Endodermal cell (in vitro differentiated cells): ENCODE measurements around the gene ATP10A. TPM values are rescaled to one million over a fixed set of nuclear protein-coding genes. Genes with fewer than 3 reads are reported as not detected.

Source experiments
- DNase-seq: peaks from one replicate; pipeline ENCODE4 v3.0.0-alpha.2; 2017
- H3K27ac ChIP-seq: 2 replicates; pipeline ENCODE4 v1.5.1; 2013; ENCODE audit warnings: mild to moderate bottlenecking, low read depth, low read length, moderate library complexity
- H3K27me3 ChIP-seq: 2 replicates; pipeline ENCODE4 v1.6.1; 2013; ENCODE audit warnings: mild to moderate bottlenecking, low read length, moderate library complexity; ENCODE audit not compliant: insufficient read depth, control insufficient read depth, poor library complexity, severe bottlenecking
- H3K36me3 ChIP-seq: 2 replicates; pipeline ENCODE4 v1.7.0; 2013; ENCODE audit warnings: mild to moderate bottlenecking, low read length, moderate library complexity; ENCODE audit not compliant: control insufficient read depth, insufficient read depth
- H3K4me1 ChIP-seq: one replicate; pipeline ENCODE4 v1.7.0; 2013; ENCODE audit warnings: low read length; ENCODE audit not compliant: control insufficient read depth, insufficient read depth
- H3K4me3 ChIP-seq: 2 replicates; pipeline ENCODE4 v1.5.1; 2013; ENCODE audit warnings: mild to moderate bottlenecking, low read length, moderate library complexity
- H3K9ac ChIP-seq: 2 replicates; pipeline ENCODE4 v1.6.1; 2013; ENCODE audit warnings: mild to moderate bottlenecking, low read length, moderate library complexity; ENCODE audit not compliant: poor library complexity, severe bottlenecking; ENCODE audit errors: extremely low read depth
- H3K9me3 ChIP-seq: 2 replicates; pipeline ENCODE4 v1.6.1; 2013; ENCODE audit warnings: mild to moderate bottlenecking, low read length, moderate library complexity; ENCODE audit not compliant: control insufficient read depth
- H3K27ac Mint-ChIP-seq: 2 replicates; pipeline ENCODE4 v1.8.0; 2020; ENCODE audit warnings: mixed read lengths
- H3K27me3 Mint-ChIP-seq: 2 replicates; pipeline ENCODE4 v1.8.0; 2021; ENCODE audit warnings: mild to moderate bottlenecking, mixed read lengths; ENCODE audit not compliant: insufficient read depth
- H3K36me3 Mint-ChIP-seq: 2 replicates; pipeline ENCODE4 v1.8.0; 2020; ENCODE audit warnings: low read depth, mixed read lengths
- H3K4me1 Mint-ChIP-seq: 2 replicates; pipeline ENCODE4 v1.8.0; 2020; ENCODE audit warnings: mixed read lengths
- H3K4me3 Mint-ChIP-seq: 2 replicates; pipeline ENCODE4 v1.8.0; 2020; ENCODE audit warnings: mild to moderate bottlenecking, moderate library complexity, mixed read lengths
- H3K9me3 Mint-ChIP-seq: 2 replicates; pipeline ENCODE4 v1.8.0; 2020; ENCODE audit warnings: mild to moderate bottlenecking, mixed read lengths
- CTCF ChIP-seq: fragments of 200-600 bp; sonication (generic); conservative IDR thresholded peaks from 2 replicates; pipeline ENCODE4 v1.5.0; 2021; ENCODE audit warnings: antibody characterized with exemption, mild to moderate bottlenecking
- WGBS, 2 experiments: methylation state at CpG; one replicate each; pipeline versions ENCODE4 v1.1.5 to v1.1.7; 2013; ENCODE audit warnings: missing lambda C conversion rate in 2 of 2, mixed read lengths in 1 of 2; ENCODE audit not compliant: insufficient coverage in 1 of 2, insufficient read length in 1 of 2; 5-methylcytosine and 5-hydroxymethylcytosine counted together
- total RNA-seq, 2 donors: library from RNA; stranded (reverse); fragmentation: NEBNext Ultra II Directional in 1 of 2; extraction: Animal tissue kit (Norgen Biotek cat#: 25700) in 1 of 2; gene quantifications; 2 replicates in 1 of 2; 3 replicates in 1 of 2; pipeline ENCODE4 v1.2.1, GENCODE V29; 2021

The ATP10A gene
- total RNA-seq, 2 donors from 2014 or later, result 0.04 to 1.2 TPM

- Mint-ChIP-seq H3K9me3 (no peaks in the 10 kb centered on the region), H3K36me3 (no peaks in the 10 kb centered on the region), H3K4me3 (no peak overlapping the region), H3K4me1 (peaks cover 3% of the 10 kb centered on the region), H3K27ac (no peak overlapping the region), H3K27me3 (no peaks in the 10 kb centered on the region)
- no peak overlapping the region for H3K27ac ChIP-seq
- H3K9ac ChIP-seq, result no peak overlapping the region
- H3K9me3 ChIP-seq, result no peaks in the 10 kb centered on the region
- H3K27me3 ChIP-seq, result no peaks in the 10 kb centered on the region
- no peaks in the 10 kb centered on the region for H3K36me3 ChIP-seq
- H3K4me1 ChIP-seq, result no peaks in the 10 kb centered on the region
- WGBS, 2 experiments, result 76 to 78% methylated on average over 5 to 6 of the region's 6 CpGs
- no peak for TF ChIP-seq CTCF
- H3K4me3 ChIP-seq, result no peak overlapping the region
- no peak for DNase-seq
These were observed 38.5 kb downstream of the ATP10A start for GRCh38 chr15:25824618-25825017.

GRCh38 chr15:25812845-25813244 is 50.3 kb downstream of the ATP10A start:
- Mint-ChIP-seq H3K36me3 (no peaks in the 10 kb centered on the region), H3K9me3 (no peaks in the 10 kb centered on the region), H3K27ac (no peak overlapping the region), H3K27me3 (peaks cover 82% of the 10 kb centered on the region), H3K4me3 (no peak overlapping the region), H3K4me1 (peaks cover 12% of the 10 kb centered on the region)
- Histone ChIP-seq H3K4me3 (no peak overlapping the region), H3K27ac (no peak overlapping the region), H3K36me3 (no peaks in the 10 kb centered on the region), H3K27me3 (peaks cover 81% of the 10 kb centered on the region), H3K4me1 (no peaks in the 10 kb centered on the region), H3K9ac (no peak overlapping the region), H3K9me3 (no peaks in the 10 kb centered on the region)
- no peak for TF ChIP-seq CTCF
- no peak for DNase-seq
- 59 to 60% methylated on average over 3 of the region's 3 CpGs for WGBS, 2 experiments

GRCh38 chr15:25812073-25812472 is 51.1 kb downstream of the ATP10A start:
- H3K27me3 ChIP-seq, result peaks cover 81% of the 10 kb centered on the region
- no peak overlapping the region for H3K4me3 Mint-ChIP-seq
- no peak for TF ChIP-seq CTCF
- no peaks in the 10 kb centered on the region for H3K9me3 Mint-ChIP-seq
- H3K9ac ChIP-seq, result no peak overlapping the region
- H3K36me3 ChIP-seq, result no peaks in the 10 kb centered on the region
- no peak overlapping the region for H3K27ac ChIP-seq
- H3K9me3 ChIP-seq, result no peaks in the 10 kb centered on the region
- H3K27ac Mint-ChIP-seq, result no peak overlapping the region
- DNase-seq, result no peak
- no peaks in the 10 kb centered on the region for H3K4me1 ChIP-seq
- peaks cover 82% of the 10 kb centered on the region for H3K27me3 Mint-ChIP-seq
- no peak overlapping the region for H3K4me3 ChIP-seq
- no peaks in the 10 kb centered on the region for H3K36me3 Mint-ChIP-seq
- WGBS, 2 experiments, result 96 to 100% methylated on average over 2 to 4 of the region's 4 CpGs
- H3K4me1 Mint-ChIP-seq, result peaks cover 12% of the 10 kb centered on the region
